GM12878 (cell line): Measurements from ENCODE around the gene ACSL1. TPM values are rescaled to one million over a fixed set of nuclear protein-coding genes. Genes with fewer than 3 reads are reported as not detected.

Experiments used
- ASH2L ChIP-seq: fragments of 300-600, 200-600 bp; sonication (generic); IDR thresholded peaks from 2 replicates; pipeline ENCODE4 v1.6.1; 2017; ENCODE audit warnings: low read depth, mild to moderate bottlenecking, borderline replicate concordance
- EED ChIP-seq: sonication (generic); IDR thresholded peaks from 2 replicates; pipeline ENCODE4 v1.6.1; 2016; ENCODE audit warnings: antibody characterized with exemption, low read depth
- EP300 ChIP-seq, 2 experiments: fragments of 150-350 bp in 1 of 2; IDR thresholded peaks; 2 replicates each; pipeline ENCODE4 v1.6.1; 2011 to 2012; ENCODE audit warnings: low read depth in 2 of 2, low read length in 2 of 2, borderline replicate concordance in 1 of 2, improper control_type of control experiment in 1 of 2, inconsistent platforms in 1 of 2; ENCODE audit not compliant: control insufficient read depth in 1 of 2
- KDM1A ChIP-seq: fragments of 200-600 bp; sonication (generic); IDR thresholded peaks from 2 replicates; pipeline ENCODE4 v1.6.1; 2016; ENCODE audit warnings: borderline replicate concordance
- MEF2A ChIP-seq: IDR thresholded peaks from 2 replicates; pipeline ENCODE4 v1.6.1; 2011; ENCODE audit warnings: low read depth, mild to moderate bottlenecking, low read length, moderate library complexity; ENCODE audit not compliant: insufficient read depth
- NBN ChIP-seq: fragments of 450-650 bp; IDR thresholded peaks from 2 replicates; pipeline ENCODE4 v1.6.1; 2016
- NRF1 ChIP-seq: conservative IDR thresholded peaks from 2 replicates; pipeline ENCODE4 v1.6.1; 2011; ENCODE audit warnings: mild to moderate bottlenecking, low read depth, low read length, improper control_type of control experiment
- PAX8 ChIP-seq: fragments of 450-650 bp; IDR thresholded peaks from 2 replicates; pipeline ENCODE4 v1.6.1; 2017; ENCODE audit warnings: mild to moderate bottlenecking, moderate library complexity
- POU2F2 ChIP-seq: IDR thresholded peaks from 3 replicates; pipeline ENCODE4 v1.6.1; 2011; ENCODE audit warnings: low read depth, mild to moderate bottlenecking, low read length, borderline replicate concordance
- RAD21 ChIP-seq: IDR thresholded peaks from 2 replicates; pipeline ENCODE4 v1.6.1; 2011; ENCODE audit warnings: mild to moderate bottlenecking, low read depth, low read length, moderate library complexity; ENCODE audit not compliant: insufficient read depth
- RB1 ChIP-seq: fragments of 450-650 bp; formaldehyde crosslinking; IDR thresholded peaks from 2 replicates; pipeline ENCODE4 v1.6.1; 2017; ENCODE audit warnings: mild to moderate bottlenecking, borderline replicate concordance
- RBBP5 ChIP-seq: fragments of 200-600 bp; sonication (generic); conservative IDR thresholded peaks from 2 replicates; pipeline ENCODE4 v1.6.1; 2016
- SMC3 ChIP-seq: IDR thresholded peaks from 2 replicates; pipeline ENCODE4 v1.6.1; 2011; ENCODE audit warnings: low read length, improper control_type of control experiment, borderline replicate concordance
- SUPT20H ChIP-seq: IDR thresholded peaks from 2 replicates; pipeline ENCODE4 v1.6.1; 2011; ENCODE audit warnings: low read depth, mild to moderate bottlenecking, low read length, moderate library complexity, borderline replicate concordance; ENCODE audit not compliant: control insufficient read depth
- TCF3 ChIP-seq: IDR thresholded peaks from 2 replicates; pipeline ENCODE4 v1.6.1; 2012; ENCODE audit warnings: low read depth, mild to moderate bottlenecking, low read length, borderline replicate concordance; ENCODE audit not compliant: insufficient read depth
- WRNIP1 ChIP-seq: IDR thresholded peaks from 2 replicates; pipeline ENCODE4 v1.6.1; 2011; ENCODE audit warnings: low read depth, low read length, improper control_type of control experiment, borderline replicate concordance
- ZNF217 ChIP-seq: fragments of 450-650 bp; IDR thresholded peaks from 2 replicates; pipeline ENCODE4 v1.6.1; 2017; ENCODE audit warnings: antibody characterized with exemption, mild to moderate bottlenecking
- polyA plus RNA-seq, 11 experiments: library from polyadenylated mRNA; depleted of rRNA in 4 of 11; unstranded in 6 of 11; stranded (reverse) in 5 of 11; fragments of >200 nt; fragmentation: Nextera tagmentation in 4 of 11; fragmentation: Illumina TruSeq in 1 of 11; extraction: Ambion mirVana in 4 of 11; extraction: Trizol in 1 of 11; gene quantifications; 1 replicate in 1 of 11; 2 replicates in 10 of 11; pipeline versions ENCODE4 v1.2.1 to v1.2.3, GENCODE V29; 2011 to 2016; ENCODE audit warnings: inconsistent platforms in 2 of 11, missing spikeins in 2 of 11, low read depth in 1 of 11
- total RNA-seq, 4 experiments: library from RNA; depleted of rRNA in 3 of 4; stranded (reverse); fragments of >200 nt in 3 of 4; fragmentation: Illumina TruSeq in 1 of 4; extraction: Trizol in 1 of 4; gene quantifications; 2 replicates each; pipeline versions ENCODE4 v1.2.1 to v1.2.3, GENCODE V29; 2013 to 2021
- TF ChIP-seq, protein P1 (sequence below): fragments of 450-650 bp; IDR thresholded peaks from 2 replicates; pipeline ENCODE4 v1.6.1; 2017; ENCODE audit warnings: mild to moderate bottlenecking, moderate library complexity
- TF ChIP-seq, protein P2 (sequence below): IDR thresholded peaks from 2 replicates; pipeline ENCODE4 v1.6.1; 2011; ENCODE audit warnings: borderline replicate concordance, low read depth, mild to moderate bottlenecking, moderate library complexity, mixed read lengths, low read length; ENCODE audit not compliant: insufficient read depth; ENCODE audit errors: extremely low read length
- TF ChIP-seq, protein P3 (sequence below): IDR thresholded peaks from 2 replicates; pipeline ENCODE4 v1.6.1; 2012; ENCODE audit warnings: low read length, inconsistent platforms
- TF ChIP-seq, protein P4 (sequence below): IDR thresholded peaks from 2 replicates; pipeline ENCODE4 v1.6.1; 2012; ENCODE audit warnings: low read depth, low read length, improper control_type of control experiment
- TF ChIP-seq, protein P5 (sequence below): IDR thresholded peaks from 2 replicates; pipeline ENCODE4 v1.6.1; 2011; ENCODE audit warnings: low read depth, low read length, improper control_type of control experiment, borderline replicate concordance

The ACSL1 gene
- total and polyA plus RNA-seq, 10 of the 15 experiments (the other 5 are each of a cell fraction or from before 2014, with no cell fraction given), result 30.7 to 68.1 (median 58.7) TPM

DNA sequence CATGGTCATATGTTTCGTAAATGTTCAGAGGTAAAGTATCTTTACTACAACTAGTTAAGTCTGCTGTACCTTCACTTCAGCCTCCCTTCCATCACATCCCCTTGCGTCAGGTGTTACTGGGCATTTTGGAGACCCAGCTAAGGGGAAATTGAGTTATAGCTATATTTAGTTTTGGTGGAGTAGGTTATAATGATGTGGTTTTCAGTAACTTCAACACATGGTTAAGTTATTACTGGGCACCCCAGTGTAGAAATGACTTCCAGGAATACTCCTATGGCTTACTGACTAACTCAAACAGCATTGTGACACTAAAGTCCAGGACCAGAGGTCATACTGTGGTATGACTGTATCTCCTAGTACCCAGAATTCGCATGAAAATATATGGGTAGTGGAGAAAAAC, 23.4 kb upstream of the ACSL1 start (continued):
- TF ChIP-seq, protein P1, sequence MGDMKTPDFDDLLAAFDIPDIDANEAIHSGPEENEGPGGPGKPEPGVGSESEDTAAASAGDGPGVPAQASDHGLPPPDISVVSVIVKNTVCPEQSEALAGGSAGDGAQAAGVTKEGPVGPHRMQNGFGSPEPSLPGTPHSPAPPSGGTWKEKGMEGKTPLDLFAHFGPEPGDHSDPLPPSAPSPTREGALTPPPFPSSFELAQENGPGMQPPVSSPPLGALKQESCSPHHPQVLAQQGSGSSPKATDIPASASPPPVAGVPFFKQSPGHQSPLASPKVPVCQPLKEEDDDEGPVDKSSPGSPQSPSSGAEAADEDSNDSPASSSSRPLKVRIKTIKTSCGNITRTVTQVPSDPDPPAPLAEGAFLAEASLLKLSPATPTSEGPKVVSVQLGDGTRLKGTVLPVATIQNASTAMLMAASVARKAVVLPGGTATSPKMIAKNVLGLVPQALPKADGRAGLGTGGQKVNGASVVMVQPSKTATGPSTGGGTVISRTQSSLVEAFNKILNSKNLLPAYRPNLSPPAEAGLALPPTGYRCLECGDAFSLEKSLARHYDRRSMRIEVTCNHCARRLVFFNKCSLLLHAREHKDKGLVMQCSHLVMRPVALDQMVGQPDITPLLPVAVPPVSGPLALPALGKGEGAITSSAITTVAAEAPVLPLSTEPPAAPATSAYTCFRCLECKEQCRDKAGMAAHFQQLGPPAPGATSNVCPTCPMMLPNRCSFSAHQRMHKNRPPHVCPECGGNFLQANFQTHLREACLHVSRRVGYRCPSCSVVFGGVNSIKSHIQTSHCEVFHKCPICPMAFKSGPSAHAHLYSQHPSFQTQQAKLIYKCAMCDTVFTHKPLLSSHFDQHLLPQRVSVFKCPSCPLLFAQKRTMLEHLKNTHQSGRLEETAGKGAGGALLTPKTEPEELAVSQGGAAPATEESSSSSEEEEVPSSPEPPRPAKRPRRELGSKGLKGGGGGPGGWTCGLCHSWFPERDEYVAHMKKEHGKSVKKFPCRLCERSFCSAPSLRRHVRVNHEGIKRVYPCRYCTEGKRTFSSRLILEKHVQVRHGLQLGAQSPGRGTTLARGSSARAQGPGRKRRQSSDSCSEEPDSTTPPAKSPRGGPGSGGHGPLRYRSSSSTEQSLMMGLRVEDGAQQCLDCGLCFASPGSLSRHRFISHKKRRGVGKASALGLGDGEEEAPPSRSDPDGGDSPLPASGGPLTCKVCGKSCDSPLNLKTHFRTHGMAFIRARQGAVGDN, result no peak
- TF ChIP-seq, protein P2, sequence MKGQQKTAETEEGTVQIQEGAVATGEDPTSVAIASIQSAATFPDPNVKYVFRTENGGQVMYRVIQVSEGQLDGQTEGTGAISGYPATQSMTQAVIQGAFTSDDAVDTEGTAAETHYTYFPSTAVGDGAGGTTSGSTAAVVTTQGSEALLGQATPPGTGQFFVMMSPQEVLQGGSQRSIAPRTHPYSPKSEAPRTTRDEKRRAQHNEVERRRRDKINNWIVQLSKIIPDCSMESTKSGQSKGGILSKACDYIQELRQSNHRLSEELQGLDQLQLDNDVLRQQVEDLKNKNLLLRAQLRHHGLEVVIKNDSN, result no peak
- peak; percentile 74 for TF ChIP-seq MEF2A
- TF ChIP-seq TCF3, result no peak
- no peak for TF ChIP-seq POU2F2
- TF ChIP-seq RBBP5, result no peak
- TF ChIP-seq NBN, result no peak
- TF ChIP-seq SMC3, result no peak
- TF ChIP-seq, protein P3, sequence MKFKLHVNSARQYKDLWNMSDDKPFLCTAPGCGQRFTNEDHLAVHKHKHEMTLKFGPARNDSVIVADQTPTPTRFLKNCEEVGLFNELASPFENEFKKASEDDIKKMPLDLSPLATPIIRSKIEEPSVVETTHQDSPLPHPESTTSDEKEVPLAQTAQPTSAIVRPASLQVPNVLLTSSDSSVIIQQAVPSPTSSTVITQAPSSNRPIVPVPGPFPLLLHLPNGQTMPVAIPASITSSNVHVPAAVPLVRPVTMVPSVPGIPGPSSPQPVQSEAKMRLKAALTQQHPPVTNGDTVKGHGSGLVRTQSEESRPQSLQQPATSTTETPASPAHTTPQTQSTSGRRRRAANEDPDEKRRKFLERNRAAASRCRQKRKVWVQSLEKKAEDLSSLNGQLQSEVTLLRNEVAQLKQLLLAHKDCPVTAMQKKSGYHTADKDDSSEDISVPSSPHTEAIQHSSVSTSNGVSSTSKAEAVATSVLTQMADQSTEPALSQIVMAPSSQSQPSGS, result peak; percentile 15; the same call in 1 of the 2 replicates
- peak; percentile 76 for TF ChIP-seq EED
- TF ChIP-seq KDM1A, result no peak
- TF ChIP-seq RB1, result no peak; the same call in 1 of the 2 replicates
- TF ChIP-seq, protein P4, sequence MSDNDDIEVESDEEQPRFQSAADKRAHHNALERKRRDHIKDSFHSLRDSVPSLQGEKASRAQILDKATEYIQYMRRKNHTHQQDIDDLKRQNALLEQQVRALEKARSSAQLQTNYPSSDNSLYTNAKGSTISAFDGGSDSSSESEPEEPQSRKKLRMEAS, result no peak
- no peak for TF ChIP-seq WRNIP1
- no peak for TF ChIP-seq SUPT20H
- TF ChIP-seq, protein P5, sequence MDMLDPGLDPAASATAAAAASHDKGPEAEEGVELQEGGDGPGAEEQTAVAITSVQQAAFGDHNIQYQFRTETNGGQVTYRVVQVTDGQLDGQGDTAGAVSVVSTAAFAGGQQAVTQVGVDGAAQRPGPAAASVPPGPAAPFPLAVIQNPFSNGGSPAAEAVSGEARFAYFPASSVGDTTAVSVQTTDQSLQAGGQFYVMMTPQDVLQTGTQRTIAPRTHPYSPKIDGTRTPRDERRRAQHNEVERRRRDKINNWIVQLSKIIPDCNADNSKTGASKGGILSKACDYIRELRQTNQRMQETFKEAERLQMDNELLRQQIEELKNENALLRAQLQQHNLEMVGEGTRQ, result no peak
- TF ChIP-seq NRF1, result no peak
- TF ChIP-seq RAD21, result no peak
- no peak for TF ChIP-seq ZNF217
- no peak for TF ChIP-seq ASH2L
- TF ChIP-seq EP300 (IDR thresholded peaks at IDR 0.05; ENCODE audit: borderline replicate concordance in 1 of 2, control insufficient read depth in 1 of 2, low read depth in 2 of 2, low read length in 2 of 2), result peak; percentile 44 to 53; a peak in 2 of 4 replicates
- no peak for TF ChIP-seq PAX8
